ENCODE results near the gene SFTPB.

The SFTPB gene

GRCh38 chr2:85699325-85699724, 31.3 kb upstream of the SFTPB start:
- TF ChIP-seq CTCF (IDR thresholded peaks at IDR 0.05; ENCODE audit: low read depth, low read length) = no peak
- no peak for DNase-seq (ENCODE audit: extremely low read depth, low read depth)

GRCh38 chr2:85698880-85699254, 30.9 kb upstream of the SFTPB start:
- no peak for TF ChIP-seq CTCF (IDR thresholded peaks at IDR 0.05; ENCODE audit: low read depth, low read length)
- DNase-seq (ENCODE audit: extremely low read depth, low read depth) = no peak

- no peak for TF ChIP-seq CTCF (IDR thresholded peaks at IDR 0.05; ENCODE audit: low read depth, low read length)
- DNase-seq (ENCODE audit: extremely low read depth, low read depth) = no peak
Observed at GRCh38 chr2:85698184-85698879, 30.3 kb upstream of the SFTPB start.

- DNase-seq (ENCODE audit: extremely low read depth, low read depth) = no peak
- no peak for TF ChIP-seq CTCF (IDR thresholded peaks at IDR 0.05; ENCODE audit: low read depth, low read length)
Observed at GRCh38 chr2:85697716-85698115, 29.7 kb upstream of the SFTPB start.

GRCh38 chr2:85697096-85697495, 29.1 kb upstream of the SFTPB start:
- no peak for TF ChIP-seq CTCF (IDR thresholded peaks at IDR 0.05; ENCODE audit: low read depth, low read length)

GRCh38 chr2:85695691-85696668, 28.0 kb upstream of the SFTPB start:
- TF ChIP-seq CTCF (IDR thresholded peaks at IDR 0.05; ENCODE audit: low read depth, low read length) = no peak
- DNase-seq (ENCODE audit: extremely low read depth, low read depth) = no peak

More at GRCh38 chr2:85697096-85697495, 29.1 kb upstream of the SFTPB start:
- no peak for DNase-seq (ENCODE audit: extremely low read depth, low read depth)

GRCh38 chr2:85695121-85695520, 27.1 kb upstream of the SFTPB start:
- no peak for DNase-seq (ENCODE audit: extremely low read depth, low read depth)
- TF ChIP-seq CTCF (IDR thresholded peaks at IDR 0.05; ENCODE audit: low read depth, low read length) = no peak
